ENCODE results near the gene SGCB.

DNA sequence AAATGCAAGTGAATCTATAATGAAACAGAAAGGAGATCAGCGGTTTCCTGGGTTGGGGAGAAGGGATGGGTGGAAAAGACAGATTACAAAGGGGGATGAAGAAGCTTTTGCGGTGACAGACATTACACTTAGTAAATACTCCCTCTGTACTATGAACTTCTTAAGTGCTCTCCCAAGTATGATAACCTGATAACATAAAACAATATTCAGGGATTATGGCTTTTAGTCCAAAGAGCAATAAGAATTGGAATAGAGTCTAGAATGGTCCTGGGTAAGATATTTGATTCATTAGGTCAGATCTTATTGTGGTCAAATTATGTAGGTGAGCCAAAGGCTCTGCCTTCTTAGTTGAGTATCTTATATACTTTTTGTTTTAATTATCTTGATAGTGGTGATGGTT lies 27.1 kb downstream of the SGCB start:
- TF ChIP-seq POLR2AphosphoS5 (IDR thresholded peaks at IDR 0.05; ENCODE audit: borderline replicate concordance, low read depth, low read length) (no peak), EZH2 (IDR thresholded peaks at IDR 0.05) (no peak), FOXP2 (optimal IDR thresholded peaks at IDR 0.05; ENCODE audit: control extremely low read depth, extremely low read length, insufficient read depth) (no peak)

All from SK-N-MC (cell line).